NCI-H128 (cell line): Measurements from ENCODE around the gene LIPG.
"Not testable (repeated sequence)": the region's sequence is repeated elsewhere in the genome, so short reads cannot be mapped to it uniquely, and the experiment has no call there.

Source experiments
- DNase-seq: peaks from one replicate; lab custom pipeline; 2025; ENCODE audit not compliant: unreplicated experiment; lab: John Stamatoyannopoulos, UW

Gene LIPG

DNA sequence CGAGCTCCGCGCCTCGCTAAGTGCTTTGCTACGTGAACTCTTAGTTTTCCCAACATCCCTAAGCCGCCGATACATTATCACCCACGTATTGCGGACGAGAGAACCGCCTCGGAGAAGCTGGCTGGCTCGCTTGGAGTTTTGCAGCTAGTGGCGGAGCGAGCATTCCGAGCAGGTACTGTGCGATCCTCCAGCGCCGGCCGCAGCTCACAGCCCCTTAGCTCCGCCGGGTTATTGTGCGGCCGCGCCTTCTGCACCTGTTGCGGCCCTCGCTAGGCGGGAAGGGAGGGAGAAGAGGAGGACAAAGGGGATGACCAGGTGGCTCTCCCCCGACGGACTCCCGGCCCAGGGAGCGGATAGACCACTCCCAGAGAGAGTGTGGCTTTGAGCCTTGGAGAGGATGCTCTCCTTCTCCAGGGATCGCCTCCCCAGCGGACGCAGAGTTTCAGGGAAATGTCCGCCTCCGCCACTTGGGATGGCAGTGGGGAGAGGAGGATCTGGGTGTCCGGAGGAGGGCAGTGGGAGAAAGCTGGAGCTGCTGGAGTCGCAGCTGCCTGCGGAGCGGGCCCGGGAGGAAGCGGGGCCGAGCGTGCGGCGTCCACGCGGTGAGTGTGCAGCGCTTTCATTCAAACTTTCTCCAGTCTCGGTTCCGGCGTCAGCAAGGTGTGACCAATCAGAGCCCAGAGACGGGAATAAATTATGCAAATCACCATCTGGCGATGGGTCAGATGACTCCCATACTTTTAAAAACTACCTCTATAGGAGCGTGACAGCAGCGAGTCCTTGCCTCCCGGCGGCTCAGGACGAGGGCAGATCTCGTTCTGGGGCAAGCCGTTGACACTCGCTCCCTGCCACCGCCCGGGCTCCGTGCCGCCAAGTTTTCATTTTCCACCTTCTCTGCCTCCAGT is at the start of gene LIPG:
Gene LIPG, plus strand, starts transcription at position 769 of the 905 bp plus-strand sequence. CDS start 252 bp downstream, outside the sequence.
- DNase-seq, result peak; percentile 83

DNA sequence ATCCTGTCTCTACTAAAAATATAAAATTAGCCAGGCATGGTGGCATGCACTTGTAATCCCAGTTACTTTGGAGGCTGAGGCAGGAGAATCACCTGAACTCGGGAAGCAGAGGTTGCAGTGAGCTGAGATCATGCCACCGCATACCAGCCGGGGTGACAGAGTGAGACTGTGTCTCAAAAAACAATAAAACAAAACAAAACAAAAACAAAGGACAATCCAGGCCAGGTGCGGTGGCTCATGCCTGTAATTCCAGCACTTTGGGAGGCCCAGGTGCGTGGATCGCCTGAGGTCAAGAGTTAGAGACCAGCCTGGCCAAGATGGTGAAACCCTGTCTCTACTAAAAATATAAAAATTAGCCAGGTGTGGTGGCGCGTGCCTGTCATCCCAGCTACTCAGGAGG is 49.0 kb upstream of the LIPG start:
- DNase-seq, result not testable (repeated sequence)

DNA sequence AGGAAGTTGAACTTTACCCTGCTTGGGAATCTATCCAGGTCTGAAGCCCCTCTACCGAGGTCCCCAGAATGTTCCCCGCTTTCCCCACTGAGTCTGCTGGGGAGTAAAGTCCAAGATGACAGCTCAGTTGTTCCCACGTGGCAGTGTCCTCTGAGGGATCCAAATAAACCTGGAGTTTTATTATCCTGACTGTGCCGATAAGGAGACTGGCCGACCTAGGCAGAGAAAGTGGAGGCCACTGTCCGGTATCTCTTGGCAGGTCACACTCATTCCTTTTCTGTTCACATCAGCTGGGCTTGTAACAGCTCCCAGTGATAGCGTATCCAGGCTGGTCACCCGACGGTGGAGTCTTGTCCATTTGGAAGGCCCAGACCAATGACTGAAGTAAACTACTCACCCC is 47.3 kb upstream of the LIPG start:
- no peak for DNase-seq

DNA sequence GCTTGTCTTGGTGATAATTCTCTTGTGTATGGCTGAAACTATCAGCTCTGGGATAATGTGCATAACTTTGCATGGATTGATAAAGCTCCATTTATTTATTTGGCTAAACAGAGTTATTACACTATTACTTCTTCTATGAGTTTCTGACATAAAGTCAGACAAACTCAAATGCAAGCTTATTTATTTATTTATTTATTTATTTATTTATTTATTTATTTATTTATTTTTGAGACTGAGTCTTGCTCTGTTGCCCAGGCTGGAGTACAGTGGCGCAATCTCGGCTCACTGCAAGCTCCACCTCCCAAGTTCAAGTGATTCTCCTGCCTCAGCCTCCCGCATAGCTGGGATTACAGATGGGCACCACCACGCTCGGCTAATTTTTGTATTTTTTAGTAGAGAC is 46.9 kb upstream of the LIPG start:
- DNase-seq, result not testable (repeated sequence)

DNA sequence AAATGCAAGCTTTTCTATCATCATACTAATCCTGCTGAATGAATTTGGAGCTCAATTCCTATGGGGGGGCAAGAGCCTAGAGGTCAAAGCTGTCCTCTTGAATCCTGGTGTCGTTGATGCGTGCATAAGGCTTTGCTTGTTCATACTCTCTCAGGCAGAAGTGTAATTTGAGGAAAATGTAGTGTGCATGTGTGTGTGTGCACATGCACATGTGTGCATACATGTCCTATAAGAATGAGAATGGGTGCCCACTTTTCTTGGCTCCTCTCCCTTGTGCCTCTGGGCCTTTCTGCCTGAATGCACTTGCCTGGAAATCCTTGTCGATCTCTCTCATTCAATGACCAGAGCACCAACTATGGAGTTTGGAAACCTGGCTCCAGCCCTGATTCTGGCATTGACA is 46.3 kb upstream of the LIPG start:
- no peak for DNase-seq

DNA sequence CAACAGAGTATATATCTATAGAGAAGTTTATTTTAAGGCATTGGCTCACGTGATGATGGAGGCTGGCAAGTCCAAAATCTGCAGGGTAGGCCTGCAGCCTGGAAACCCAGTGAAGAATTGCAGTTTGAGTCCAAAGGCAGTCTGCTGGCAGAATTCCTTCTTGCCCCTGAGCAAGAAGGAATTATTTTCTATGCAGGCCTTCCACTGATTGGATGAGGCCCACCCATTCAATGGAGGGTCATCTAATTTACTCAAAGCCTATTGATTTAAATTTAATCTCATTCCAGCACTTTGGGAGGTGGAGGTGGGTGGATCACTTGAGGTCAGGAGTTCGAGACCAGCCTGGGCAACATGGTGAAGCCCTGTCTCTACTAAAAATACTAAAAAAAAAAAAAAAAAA is 44.4 kb upstream of the LIPG start:
- no peak for DNase-seq

DNA sequence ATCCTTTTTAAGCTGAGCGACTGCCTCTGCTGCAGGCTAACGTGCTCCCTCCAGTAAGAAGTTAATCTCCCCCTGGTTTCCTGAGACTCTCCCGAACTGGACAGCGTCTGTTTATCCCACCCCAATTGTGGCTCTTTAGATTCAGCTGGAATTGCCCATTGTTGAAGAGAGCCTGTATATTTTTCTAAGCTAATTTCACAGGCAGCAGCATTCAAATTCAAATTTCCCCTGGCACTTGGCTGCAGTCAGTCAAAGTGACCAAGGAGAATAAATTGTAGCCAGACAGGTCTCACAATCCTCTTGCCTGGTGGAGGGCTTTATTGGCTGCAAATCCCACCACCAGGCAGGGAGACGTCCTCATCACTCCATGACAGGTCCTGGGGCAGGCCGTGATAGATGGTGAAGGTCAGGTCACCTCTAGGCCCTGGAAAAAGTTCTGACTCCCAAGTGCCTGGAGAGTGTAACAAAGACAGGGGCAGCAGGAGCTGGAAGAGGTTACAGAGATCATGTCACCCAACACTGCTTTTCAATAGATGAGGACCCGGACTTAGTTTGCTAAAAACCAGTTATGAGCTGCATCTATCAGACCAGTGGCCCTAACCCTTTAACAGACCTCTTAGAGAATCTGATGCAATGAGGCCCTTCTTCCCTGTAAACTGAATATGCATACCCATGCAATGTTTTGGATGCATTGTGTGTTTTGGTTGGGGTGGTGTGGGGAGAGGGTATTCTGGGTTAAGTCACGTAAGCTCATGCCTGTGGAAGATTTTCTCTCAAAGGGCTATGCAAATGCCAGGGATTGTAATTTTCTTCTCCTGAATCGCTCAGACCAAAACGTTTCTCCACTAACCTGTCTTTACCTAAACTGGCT is 42.5 kb upstream of the LIPG start:
- no peak for DNase-seq

DNA sequence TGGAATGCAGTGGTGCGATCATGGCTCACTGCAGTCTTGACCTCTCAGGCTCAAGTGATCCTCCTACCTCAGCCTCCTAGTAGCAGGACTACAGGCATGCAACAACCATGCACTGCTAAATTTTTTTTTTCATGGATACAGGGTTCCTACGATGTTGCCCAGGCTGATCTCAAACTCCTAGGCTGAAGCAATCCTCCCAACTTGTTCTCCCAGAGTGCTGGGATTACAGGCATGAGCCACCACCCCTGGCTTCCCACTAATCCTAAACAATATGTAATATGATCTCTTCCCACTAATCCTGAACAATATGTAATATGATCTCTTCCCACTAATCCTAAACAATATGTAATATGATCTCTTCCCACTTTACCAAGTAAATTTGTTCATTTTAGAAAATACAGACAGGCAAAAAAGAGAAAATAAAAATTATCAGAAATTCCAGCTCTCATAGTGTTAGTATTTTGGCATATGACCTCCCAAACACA is 41.2 kb upstream of the LIPG start:
- DNase-seq, result peak; percentile 51

DNA sequence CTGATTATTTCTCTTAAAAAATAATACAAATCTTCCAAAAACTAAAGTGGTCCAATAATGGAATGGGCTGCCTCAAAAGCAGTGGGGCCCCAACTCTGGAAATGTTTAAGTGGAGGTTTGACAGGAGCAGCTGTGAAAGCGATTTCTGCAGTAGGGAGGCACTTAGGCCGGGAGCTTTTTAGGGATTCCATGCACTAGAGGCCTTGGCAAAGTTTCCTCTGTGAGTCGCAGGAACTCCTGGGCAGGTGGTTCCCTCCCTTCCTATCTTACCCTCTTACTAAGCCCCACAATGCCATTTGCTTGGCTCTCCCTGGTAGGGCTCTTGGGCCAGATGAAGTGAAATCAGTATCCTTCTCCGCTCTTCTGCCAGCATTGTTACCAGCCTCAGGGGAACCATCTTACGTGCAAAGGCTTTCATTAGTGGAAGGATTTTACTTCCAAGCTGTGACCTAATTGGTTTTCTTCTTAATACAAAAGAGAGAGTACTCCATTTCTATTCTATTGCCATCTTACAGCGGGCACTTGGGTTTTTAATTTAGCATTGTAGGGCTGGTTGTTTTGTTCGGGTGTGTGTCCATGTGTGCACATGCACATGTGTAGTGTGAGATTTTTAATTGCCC is 40.5 kb upstream of the LIPG start:
- DNase-seq, result peak; percentile 91

DNA sequence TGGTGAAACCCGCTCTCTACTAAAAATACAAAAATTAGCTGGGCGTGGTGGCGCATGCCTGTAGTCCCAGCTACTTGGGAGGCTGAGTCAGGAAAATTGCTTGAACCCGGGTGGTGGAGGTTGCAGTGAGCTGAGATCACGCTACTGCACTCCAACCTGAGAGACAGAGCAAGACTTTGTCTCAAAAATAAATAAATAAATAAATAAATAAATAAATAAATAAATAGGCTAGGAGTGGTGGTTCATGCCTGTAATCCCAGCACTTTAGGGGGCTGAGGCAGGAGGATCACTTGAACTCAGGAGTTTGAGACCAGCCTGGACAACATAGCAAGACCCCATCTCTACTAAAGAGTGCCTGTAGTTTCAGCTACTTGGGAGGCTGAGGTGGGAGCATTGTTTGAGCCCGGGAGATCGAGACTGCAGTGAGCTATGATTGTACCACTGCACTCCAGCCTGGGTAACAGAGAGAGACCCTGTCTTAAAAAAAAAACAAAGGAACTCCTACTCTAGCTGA is 38.2 kb upstream of the LIPG start:
- not testable (repeated sequence) for DNase-seq

DNA sequence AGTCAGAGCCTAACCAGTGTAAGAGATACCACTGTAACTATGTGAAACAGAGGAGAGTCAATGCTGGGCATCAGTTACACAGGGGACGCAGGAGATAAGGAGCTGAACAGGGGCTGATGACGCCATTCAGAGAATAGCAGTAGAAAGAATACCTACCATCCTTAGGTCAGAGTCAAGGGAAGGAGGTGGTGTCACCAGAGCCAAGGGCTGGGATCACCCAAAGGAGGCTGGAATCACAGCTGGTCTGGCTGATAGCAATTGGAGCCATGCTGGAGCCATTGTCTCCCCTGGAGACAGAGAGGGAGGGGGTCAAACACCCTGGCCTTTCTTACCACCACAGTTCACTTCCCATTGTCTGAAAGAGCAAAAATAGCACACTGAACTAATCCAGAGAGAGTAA is 37.5 kb upstream of the LIPG start:
- DNase-seq, result no peak

DNA sequence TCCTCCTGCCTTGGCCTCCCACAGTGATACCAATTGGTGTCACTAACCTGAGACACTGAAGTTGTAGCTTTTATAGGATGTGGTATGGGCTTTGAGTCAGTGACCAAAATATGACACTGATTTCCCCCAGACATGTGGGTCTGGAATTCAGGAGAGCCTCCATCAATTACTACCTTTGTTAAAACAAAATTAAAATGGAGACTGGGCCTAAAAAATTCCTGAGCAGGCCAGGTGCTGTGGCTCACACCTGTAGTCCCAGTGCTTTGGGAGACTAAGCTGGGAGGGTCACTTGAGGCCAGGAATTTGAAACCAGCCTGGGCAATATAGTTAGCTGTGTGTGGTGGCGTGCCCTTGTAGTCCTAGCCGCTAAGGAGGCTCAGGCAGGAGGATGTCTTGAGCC is 36.9 kb upstream of the LIPG start:
- no peak for DNase-seq

DNA sequence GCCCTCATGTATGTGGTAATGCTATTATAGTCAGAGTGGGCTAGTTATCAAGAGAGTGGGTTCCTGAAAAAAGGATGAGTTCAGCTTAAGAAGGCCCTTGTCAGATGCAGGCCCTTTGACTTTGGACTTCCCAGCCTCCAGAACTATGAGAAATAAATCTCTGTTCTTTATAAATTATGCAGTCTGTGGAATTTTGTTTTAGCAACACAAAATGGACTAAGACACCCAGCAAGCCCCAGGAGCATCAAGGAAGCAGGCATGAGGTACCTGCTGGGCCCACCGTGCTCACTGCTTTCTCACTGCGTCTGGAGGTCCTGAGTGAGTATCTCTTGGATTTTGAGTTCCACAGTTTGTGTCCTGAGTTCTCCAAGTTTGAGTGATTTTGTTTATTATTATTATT is 35.9 kb upstream of the LIPG start:
- DNase-seq, result no peak

DNA sequence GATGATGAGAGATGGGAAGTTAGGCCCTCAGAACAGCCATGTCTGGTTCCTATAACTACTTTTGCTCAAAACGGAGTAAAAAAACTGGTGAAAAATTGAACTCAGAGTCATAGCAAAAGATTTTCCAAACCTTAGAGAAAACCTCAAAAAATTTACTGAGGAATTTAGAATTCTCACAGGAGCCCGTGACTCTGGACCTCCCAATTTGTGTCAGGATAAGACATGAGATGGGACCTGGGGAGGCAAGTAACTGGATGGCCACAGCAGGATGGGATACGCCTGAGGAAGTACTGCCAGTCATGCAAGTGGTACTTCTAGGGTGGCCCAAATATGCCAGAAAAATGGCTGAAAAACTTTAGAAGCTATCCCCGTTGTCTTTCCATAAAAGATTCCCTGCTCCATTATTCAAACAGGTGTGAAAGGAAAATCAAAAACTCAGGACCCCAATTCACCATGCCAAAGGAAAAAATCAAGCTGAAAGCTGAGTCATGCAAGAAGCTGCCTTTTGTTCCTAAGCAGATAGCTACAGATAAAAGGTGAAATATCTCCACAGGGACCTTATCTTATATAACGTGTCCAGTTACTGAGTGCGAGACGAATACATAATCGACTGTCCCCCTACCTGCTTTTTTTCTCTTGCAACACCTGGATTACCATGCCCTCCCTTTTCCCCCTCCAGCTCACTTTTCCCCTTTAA is 34.1 kb upstream of the LIPG start:
- DNase-seq, result no peak

DNA sequence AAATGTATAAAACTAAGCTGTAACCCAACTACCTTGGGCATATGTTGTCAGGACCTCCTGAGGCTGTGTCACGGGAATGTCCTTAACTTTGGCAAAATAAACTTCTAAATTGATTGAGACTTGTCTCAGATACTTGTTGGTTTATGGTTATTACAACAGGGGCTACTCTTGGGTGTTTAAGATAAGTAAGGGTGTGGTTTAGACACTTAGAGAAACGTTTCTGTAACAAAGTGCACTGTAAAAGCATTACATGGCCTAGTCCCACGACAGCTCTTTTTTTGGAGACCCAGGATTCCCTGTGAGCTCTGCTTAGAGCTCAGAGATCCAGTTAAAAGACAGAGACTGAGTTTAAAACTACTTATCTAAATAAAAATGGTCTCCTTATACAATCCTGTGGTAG is 32.3 kb upstream of the LIPG start:
- DNase-seq, result no peak

DNA sequence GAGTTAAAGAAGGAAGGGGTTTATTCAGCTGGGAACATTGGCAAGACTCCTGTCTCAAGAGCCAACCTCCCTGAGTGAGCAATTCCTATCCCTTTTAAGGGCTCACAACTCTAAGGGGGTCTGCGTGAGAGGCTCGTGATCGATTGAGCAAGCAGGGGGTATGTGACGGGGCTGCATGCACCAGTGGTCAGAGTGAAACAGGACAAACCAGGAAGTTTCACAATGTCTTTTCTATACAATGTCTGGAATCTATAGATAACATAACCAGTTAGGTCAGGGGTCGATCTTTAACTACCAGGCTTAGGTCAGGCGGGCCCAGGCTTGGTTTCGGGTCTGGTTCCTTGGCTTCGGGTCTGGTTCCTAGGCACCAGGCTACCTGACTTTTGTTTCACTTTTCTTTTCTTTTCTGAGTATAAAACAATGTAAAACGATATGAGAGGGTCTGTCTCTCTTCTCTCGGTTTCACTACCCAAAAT is 30.1 kb upstream of the LIPG start:
- DNase-seq, result no peak

DNA sequence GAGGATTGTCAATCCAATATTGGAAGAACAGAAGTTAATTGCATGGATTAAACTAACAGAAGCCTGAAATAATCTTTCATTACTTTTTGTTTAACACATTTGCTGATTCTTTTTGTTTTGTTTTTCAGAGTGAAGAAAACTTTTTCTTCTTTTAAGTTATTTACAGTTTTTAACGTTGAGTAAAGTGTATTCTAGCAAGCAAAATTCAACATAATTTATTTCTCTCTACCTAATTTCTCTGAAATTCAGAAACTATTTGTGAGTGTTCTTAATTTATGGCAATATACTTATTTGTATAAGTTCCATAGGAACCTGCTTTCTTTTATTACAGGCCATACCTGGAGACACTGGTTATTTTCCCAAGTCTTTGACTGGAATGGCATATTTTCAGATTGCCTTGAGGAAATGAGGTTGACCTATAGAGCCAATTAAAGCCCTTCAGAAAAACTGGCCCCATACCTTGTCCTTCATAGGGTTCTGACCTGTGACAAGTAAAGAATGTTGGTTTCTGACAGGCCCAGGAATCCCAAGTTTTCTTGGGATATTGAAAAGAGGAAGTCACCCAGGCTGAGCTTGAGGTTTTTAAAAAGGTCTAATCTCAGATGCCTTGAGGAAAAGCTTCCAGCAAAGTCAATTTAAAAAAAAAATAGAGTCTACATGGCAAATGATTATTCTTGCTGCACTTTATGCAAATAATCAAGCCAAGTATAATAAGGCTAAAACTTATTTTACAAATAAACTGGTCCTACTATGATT is 26.8 kb upstream of the LIPG start:
- DNase-seq, result no peak

DNA sequence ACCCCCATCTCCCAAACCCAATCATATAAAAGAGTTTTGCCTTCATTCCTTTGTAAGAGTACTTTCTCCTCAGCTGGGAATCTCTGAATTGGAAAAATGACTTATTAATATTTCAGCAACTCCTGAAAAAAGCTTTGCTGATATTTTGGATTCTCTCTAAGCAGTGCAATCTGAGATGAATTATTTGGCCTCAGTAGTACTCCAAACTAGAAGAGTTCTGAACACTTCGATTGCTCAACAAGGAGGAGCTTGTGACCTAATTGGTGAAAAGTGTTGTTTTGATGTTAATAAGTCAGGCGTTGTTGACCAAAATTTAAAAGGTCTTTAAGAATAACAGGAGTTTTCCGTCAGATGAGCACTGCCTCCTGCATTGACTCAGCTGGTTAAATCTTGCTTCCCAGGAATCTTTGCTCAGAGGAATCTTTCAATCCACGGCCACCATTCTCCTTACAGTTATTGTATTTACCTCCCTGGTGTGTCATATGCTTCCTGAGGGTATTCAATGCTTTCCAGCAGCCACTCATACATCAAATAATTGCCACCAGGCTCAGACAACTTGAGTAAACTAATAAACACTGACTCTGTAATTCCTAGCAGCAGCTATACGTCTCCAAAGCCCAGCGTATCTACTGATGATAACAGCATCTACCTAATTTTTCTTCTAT is 24.5 kb upstream of the LIPG start:
- no peak for DNase-seq

DNA sequence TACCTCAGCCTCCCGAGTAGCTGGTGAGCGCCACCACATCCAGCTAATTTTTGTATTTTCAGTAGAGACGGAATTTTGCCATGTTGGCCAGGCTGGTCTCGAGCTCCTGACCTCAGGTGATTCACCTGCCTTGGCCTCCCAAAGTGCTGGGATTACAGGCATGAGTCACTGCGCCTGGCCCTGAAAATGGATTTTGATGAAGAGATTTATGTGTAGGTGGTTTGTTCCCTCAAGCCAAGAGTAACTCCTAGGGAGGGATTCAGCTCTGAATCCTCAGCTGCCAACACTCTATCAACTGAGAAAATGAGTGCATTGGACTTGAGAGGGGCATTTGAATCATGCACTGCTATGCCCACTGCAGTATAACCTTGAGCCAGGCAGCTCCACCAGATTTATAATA is 17.5 kb upstream of the LIPG start:
- no peak for DNase-seq
